Measurements from ENCODE around the gene DNTT. TPM values are rescaled to one million over a fixed set of nuclear protein-coding genes. Genes with fewer than 3 reads are reported as not detected.
"Not testable (repeated sequence)": the region's sequence is repeated elsewhere in the genome, so short reads cannot be mapped to it uniquely, and the experiment has no call there.

The DNTT gene
- total RNA-seq, 1 donor from 2014 or later, result not detected

DNA sequence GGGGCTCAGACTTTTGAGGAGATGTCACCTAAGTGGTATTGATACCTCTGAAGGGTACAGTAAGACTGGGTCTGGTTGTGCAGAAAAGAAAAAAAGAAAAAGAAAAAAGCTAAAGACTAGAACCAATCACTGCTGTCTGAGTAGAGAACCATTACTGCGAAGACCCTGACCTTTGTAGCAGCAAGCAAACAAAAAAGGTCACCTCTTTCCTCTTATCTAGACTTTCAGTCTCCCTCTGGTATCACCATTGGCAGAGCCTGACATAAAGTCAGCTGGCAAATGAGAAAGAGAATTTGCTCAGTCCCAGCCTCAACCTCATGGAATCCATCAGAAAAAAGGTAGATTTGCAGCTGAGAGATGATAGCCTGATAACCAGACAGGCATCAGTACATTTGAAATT, 2.6 kb upstream of the DNTT start:
- no peak overlapping the region for H3K4me3 Mint-ChIP-seq
- no peaks in the 10 kb centered on the region for H3K9me3 Mint-ChIP-seq
- H3K4me1 Mint-ChIP-seq, result peaks cover 7% of the 10 kb centered on the region
- DNase-seq (ENCODE audit: low spot score in 2 of 2, unreplicated experiment in 2 of 2), result no peak
- no peaks in the 10 kb centered on the region for H3K36me3 Mint-ChIP-seq
- H3K27me3 Mint-ChIP-seq (ENCODE audit: low read depth), result no peaks in the 10 kb centered on the region
- H3K27ac Mint-ChIP-seq, result no peak overlapping the region
- TF ChIP-seq, protein P1, sequence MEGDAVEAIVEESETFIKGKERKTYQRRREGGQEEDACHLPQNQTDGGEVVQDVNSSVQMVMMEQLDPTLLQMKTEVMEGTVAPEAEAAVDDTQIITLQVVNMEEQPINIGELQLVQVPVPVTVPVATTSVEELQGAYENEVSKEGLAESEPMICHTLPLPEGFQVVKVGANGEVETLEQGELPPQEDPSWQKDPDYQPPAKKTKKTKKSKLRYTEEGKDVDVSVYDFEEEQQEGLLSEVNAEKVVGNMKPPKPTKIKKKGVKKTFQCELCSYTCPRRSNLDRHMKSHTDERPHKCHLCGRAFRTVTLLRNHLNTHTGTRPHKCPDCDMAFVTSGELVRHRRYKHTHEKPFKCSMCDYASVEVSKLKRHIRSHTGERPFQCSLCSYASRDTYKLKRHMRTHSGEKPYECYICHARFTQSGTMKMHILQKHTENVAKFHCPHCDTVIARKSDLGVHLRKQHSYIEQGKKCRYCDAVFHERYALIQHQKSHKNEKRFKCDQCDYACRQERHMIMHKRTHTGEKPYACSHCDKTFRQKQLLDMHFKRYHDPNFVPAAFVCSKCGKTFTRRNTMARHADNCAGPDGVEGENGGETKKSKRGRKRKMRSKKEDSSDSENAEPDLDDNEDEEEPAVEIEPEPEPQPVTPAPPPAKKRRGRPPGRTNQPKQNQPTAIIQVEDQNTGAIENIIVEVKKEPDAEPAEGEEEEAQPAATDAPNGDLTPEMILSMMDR (IDR thresholded peaks at IDR 0.05; ENCODE audit: unreplicated experiment), result no peak

DNA sequence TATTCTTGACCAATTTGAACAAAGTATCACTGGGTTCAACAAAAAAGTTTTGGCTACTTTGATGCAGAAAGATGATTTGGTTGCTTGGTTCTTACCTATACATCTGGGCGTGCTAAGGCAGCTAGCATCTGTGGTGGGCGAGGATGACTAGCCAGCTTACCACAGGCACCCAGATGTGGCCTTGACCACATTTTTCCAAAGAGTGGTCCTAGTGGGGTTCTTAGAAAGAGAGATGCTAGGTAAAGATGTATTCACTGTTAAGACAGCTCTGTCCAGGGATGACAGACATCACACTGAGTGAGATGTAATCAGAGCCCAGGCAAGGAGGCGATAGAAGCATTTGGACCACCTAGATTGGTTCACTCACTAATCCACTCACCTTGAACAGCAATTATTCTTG, 785 bp downstream of the DNTT start:
- no peak for DNase-seq (ENCODE audit: low spot score in 2 of 2, unreplicated experiment in 2 of 2)
- H3K27me3 Mint-ChIP-seq (ENCODE audit: low read depth), result no peaks in the 10 kb centered on the region
- H3K4me1 Mint-ChIP-seq, result peaks cover 23% of the 10 kb centered on the region
- TF ChIP-seq, protein P1 (IDR thresholded peaks at IDR 0.05; ENCODE audit: unreplicated experiment), result no peak
- no peaks in the 10 kb centered on the region for H3K9me3 Mint-ChIP-seq
- H3K4me3 Mint-ChIP-seq, result no peak overlapping the region
- no peaks in the 10 kb centered on the region for H3K36me3 Mint-ChIP-seq
- no peak overlapping the region for H3K27ac Mint-ChIP-seq

DNA sequence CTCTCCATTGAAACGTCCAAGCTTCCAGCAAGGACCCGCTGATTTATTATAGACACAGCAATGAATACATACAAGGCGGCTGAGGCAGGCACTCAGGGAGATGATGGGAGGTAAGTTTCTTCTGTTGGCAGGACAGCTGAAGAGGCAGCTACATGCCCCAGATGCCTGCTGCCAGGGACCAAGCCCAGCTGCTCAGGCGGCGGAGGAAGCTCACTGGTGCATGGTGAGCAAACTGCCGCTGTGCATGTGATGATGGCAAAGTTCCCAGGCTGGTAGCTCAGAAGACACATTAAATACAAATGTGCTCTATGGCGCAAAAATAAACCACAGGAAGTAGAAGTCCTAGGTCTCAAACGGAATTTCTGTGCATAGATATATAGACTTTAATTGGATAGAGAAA, 2.3 kb downstream of the DNTT start:
- no peak overlapping the region for H3K4me3 Mint-ChIP-seq
- H3K4me1 Mint-ChIP-seq, result peaks cover 30% of the 10 kb centered on the region
- H3K9me3 Mint-ChIP-seq, result no peaks in the 10 kb centered on the region
- DNase-seq (ENCODE audit: low spot score in 2 of 2, unreplicated experiment in 2 of 2), result no peak
- no peaks in the 10 kb centered on the region for H3K27me3 Mint-ChIP-seq (ENCODE audit: low read depth)
- TF ChIP-seq, protein P1 (IDR thresholded peaks at IDR 0.05; ENCODE audit: unreplicated experiment), result no peak
- H3K27ac Mint-ChIP-seq, result no peak overlapping the region
- no peaks in the 10 kb centered on the region for H3K36me3 Mint-ChIP-seq

- not testable (repeated sequence) for H3K27me3 Mint-ChIP-seq (ENCODE audit: low read depth); H3K36me3 Mint-ChIP-seq; H3K9me3 Mint-ChIP-seq; H3K27ac Mint-ChIP-seq; H3K4me3 Mint-ChIP-seq; DNase-seq (ENCODE audit: low spot score in 2 of 2, unreplicated experiment in 2 of 2)
- H3K4me1 Mint-ChIP-seq, result peaks cover 28% of the 10 kb centered on the region
Observed at GRCh38 chr10:96308854-96309253, 4.6 kb downstream of the DNTT start.

- Mint-ChIP-seq H3K4me3 (no peak overlapping the region), H3K9me3 (no peaks in the 10 kb centered on the region), H3K36me3 (no peaks in the 10 kb centered on the region), H3K27me3 (ENCODE audit: low read depth) (no peaks in the 10 kb centered on the region), H3K4me1 (peaks cover 28% of the 10 kb centered on the region), H3K27ac (peak overlapping the region; percentile 2)
- no peak for DNase-seq (ENCODE audit: low spot score in 2 of 2, unreplicated experiment in 2 of 2)
- TF ChIP-seq, protein P1 (IDR thresholded peaks at IDR 0.05; ENCODE audit: unreplicated experiment), result no peak
Observed at GRCh38 chr10:96309628-96310320, 5.5 kb downstream of the DNTT start.

GRCh38 chr10:96310321-96310669, 6.1 kb downstream of the DNTT start:
- no peak overlapping the region for H3K4me3 Mint-ChIP-seq

More at GRCh38 chr10:96310321-96310669, 6.1 kb downstream of the DNTT start:
- TF ChIP-seq, protein P1 (IDR thresholded peaks at IDR 0.05; ENCODE audit: unreplicated experiment), result no peak
- Mint-ChIP-seq H3K27me3 (ENCODE audit: low read depth) (no peaks in the 10 kb centered on the region), H3K27ac (peak overlapping the region; percentile 47), H3K36me3 (no peaks in the 10 kb centered on the region), H3K4me1 (peaks cover 28% of the 10 kb centered on the region), H3K9me3 (no peaks in the 10 kb centered on the region)
- DNase-seq (ENCODE audit: low spot score in 2 of 2, unreplicated experiment in 2 of 2), result no peak

Measured in mesothelial cell of epicardium (in vitro differentiated cells).